Vagina (tissue), 2 donors: ENCODE measurements around the gene ETS2. TPM values are rescaled to one million over a fixed set of nuclear protein-coding genes. Genes with fewer than 3 reads are reported as not detected.
A peak's percentile ranks its signal among the peaks of the same experiment; 100 is the strongest.
"Not testable (repeated sequence)": the region's sequence is repeated elsewhere in the genome, so short reads cannot be mapped to it uniquely, and the experiment has no call there.

Experiments used
- DNase-seq, 2 donors: peaks; one replicate each; pipeline ENCODE4 v3.0.0-alpha.2; 2017; ENCODE audit errors: extremely low spot score in 2 of 2
- H3K27ac ChIP-seq: fragments of 200-600 bp; sonication (generic); one replicate; pipeline ENCODE4 v1.5.1; 2019
- H3K27me3 ChIP-seq: fragments of 200-600 bp; sonication (generic); one replicate; pipeline ENCODE4 v1.5.1; 2019
- H3K36me3 ChIP-seq, 2 donors: fragments of 200-600 bp; sonication (generic); one replicate each; pipeline ENCODE4 v1.5.1; 2017 to 2019
- H3K4me1 ChIP-seq: fragments of 200-600 bp; sonication (generic); one replicate; pipeline ENCODE4 v1.5.1; 2019
- H3K4me3 ChIP-seq, 2 donors: fragments of 200-600 bp; sonication (generic); 1 replicate in 1 of 2; 2 replicates in 1 of 2; pipeline ENCODE4 v1.5.1; 2016 to 2019
- H3K9me3 ChIP-seq: fragments of 200-600 bp; sonication (generic); one replicate; pipeline ENCODE4 v1.5.1; 2019
- POLR2A ChIP-seq, 2 donors: fragments of 450-650 bp; IDR thresholded peaks; one replicate each; pipeline ENCODE4 v1.6.1; 2017; ENCODE audit warnings: antibody characterized with exemption in 2 of 2, mild to moderate bottlenecking in 2 of 2, moderate library complexity in 2 of 2
- POLR2AphosphoS5 ChIP-seq, 2 donors: sonication (generic); formaldehyde crosslinking; IDR thresholded peaks; one replicate each; pipeline ENCODE4 v1.9.0; 2017; ENCODE audit warnings: antibody characterized with exemption in 2 of 2, mild to moderate bottlenecking in 2 of 2, low read depth in 1 of 2; ENCODE audit not compliant: insufficient read depth in 1 of 2
- intact Hi-C: fragments of 100-400 bp; cut with DNase I; formaldehyde crosslinking; loops from one replicate; pipeline ENCODE4 v1.15.1; 2023
- total RNA-seq: library from RNA; depleted of rRNA; stranded (reverse); fragments of >200 nt; gene quantifications from one replicate; pipeline ENCODE4 v1.2.3, GENCODE V29; 2016
- TF ChIP-seq, protein P1 (sequence below), 3 experiments: fragments of 450-650 bp in 2 of 3; fragments of 200-600 bp in 1 of 3; sonication (generic) in 1 of 3; IDR thresholded peaks; one replicate each; pipeline ENCODE4 v1.5.1; 2017 to 2019; ENCODE audit warnings: antibody characterized with exemption in 3 of 3, mild to moderate bottlenecking in 2 of 3, moderate library complexity in 2 of 3

ETS2 gene
- total RNA-seq, 1 donor from 2014 or later, result 134 TPM

- H3K27me3 ChIP-seq, result no peaks in the 10 kb centered on the region
- H3K27ac ChIP-seq, result no peak overlapping the region
- H3K9me3 ChIP-seq, result no peaks in the 10 kb centered on the region
- no peaks in the 10 kb centered on the region for H3K36me3 ChIP-seq
- peak; percentile 34 to 78 for DNase-seq
- intact Hi-C loops, result no loop called here
- TF ChIP-seq POLR2AphosphoS5 (IDR thresholded peaks at IDR 0.05; ENCODE audit: insufficient read depth in 1 of 2, low read depth in 1 of 2) (no peak), POLR2A (IDR thresholded peaks at IDR 0.05) (no peak)
- TF ChIP-seq, protein P1, sequence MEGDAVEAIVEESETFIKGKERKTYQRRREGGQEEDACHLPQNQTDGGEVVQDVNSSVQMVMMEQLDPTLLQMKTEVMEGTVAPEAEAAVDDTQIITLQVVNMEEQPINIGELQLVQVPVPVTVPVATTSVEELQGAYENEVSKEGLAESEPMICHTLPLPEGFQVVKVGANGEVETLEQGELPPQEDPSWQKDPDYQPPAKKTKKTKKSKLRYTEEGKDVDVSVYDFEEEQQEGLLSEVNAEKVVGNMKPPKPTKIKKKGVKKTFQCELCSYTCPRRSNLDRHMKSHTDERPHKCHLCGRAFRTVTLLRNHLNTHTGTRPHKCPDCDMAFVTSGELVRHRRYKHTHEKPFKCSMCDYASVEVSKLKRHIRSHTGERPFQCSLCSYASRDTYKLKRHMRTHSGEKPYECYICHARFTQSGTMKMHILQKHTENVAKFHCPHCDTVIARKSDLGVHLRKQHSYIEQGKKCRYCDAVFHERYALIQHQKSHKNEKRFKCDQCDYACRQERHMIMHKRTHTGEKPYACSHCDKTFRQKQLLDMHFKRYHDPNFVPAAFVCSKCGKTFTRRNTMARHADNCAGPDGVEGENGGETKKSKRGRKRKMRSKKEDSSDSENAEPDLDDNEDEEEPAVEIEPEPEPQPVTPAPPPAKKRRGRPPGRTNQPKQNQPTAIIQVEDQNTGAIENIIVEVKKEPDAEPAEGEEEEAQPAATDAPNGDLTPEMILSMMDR (IDR thresholded peaks at IDR 0.05), result no peak
- peaks cover 29% of the 10 kb centered on the region for H3K4me1 ChIP-seq
- H3K4me3 ChIP-seq, result no peak overlapping the region
Observed at GRCh38 chr21:38840456-38841300, 34.9 kb downstream of the ETS2 start.

DNA sequence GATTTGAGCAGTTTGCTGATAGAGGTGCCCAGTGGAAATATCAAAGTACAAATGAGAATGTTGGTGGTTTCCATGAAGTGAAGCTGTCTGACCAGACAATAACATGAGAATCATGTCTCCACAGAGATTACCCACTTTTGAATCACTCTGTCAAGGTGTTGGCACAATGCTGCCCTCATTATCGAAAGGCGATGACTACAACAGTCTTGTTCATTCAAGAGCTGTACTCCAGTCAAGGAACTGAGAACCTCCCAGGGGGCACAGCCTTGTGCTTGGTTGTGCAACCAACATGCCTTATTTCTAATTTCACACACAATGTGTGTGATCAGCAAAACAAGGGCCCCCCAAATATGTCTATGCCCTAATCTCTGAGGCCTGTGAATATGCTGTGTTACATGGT, 35.7 kb downstream of the ETS2 start:
- peak; percentile 52 to 80 for DNase-seq
- Histone ChIP-seq H3K4me1 (peaks cover 29% of the 10 kb centered on the region), H3K4me3 (no peak overlapping the region), H3K27me3 (no peaks in the 10 kb centered on the region), H3K9me3 (no peaks in the 10 kb centered on the region), H3K27ac (no peak overlapping the region), H3K36me3 (no peaks in the 10 kb centered on the region)
- intact Hi-C loops, result no loop called here
- TF ChIP-seq POLR2A (IDR thresholded peaks at IDR 0.05) (no peak), POLR2AphosphoS5 (IDR thresholded peaks at IDR 0.05; ENCODE audit: insufficient read depth in 1 of 2, low read depth in 1 of 2) (no peak)
- TF ChIP-seq, protein P1 (IDR thresholded peaks at IDR 0.05), result no peak

DNA sequence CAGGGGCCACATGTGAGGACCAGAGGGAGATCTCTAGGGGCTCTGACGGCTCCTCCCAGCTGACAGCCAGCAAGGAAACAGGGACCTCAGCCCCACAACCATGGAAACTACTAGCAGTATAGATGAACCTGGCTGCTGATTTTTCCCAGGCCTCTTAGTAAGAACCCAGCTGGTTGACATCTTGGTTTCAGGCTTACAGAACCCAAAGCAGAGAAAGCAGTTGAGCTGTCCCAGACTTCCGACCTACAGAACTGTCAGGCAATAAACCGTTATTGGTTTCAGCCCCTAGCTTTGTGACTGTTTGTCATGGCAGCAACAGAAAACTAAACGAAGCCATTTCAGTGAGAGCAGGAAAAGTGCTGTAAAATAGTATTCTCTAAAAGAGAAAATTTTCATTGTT, 36.4 kb downstream of the ETS2 start:
- TF ChIP-seq POLR2AphosphoS5 (IDR thresholded peaks at IDR 0.05; ENCODE audit: insufficient read depth in 1 of 2, low read depth in 1 of 2) (no peak), POLR2A (IDR thresholded peaks at IDR 0.05) (no peak)
- TF ChIP-seq, protein P1 (IDR thresholded peaks at IDR 0.05), result no peak
- H3K4me1 ChIP-seq, result peaks cover 30% of the 10 kb centered on the region
- H3K9me3 ChIP-seq, result no peaks in the 10 kb centered on the region
- intact Hi-C loops, result no loop called here
- no peak overlapping the region for H3K4me3 ChIP-seq
- no peaks in the 10 kb centered on the region for H3K36me3 ChIP-seq
- no peak overlapping the region for H3K27ac ChIP-seq
- peak in 1 of 2 donors; percentile 83 for DNase-seq
- H3K27me3 ChIP-seq, result no peaks in the 10 kb centered on the region

GRCh38 chr21:38843379-38843778, 37.6 kb downstream of the ETS2 start:
- TF ChIP-seq POLR2A (IDR thresholded peaks at IDR 0.05), result no peak
- TF ChIP-seq POLR2AphosphoS5 (IDR thresholded peaks at IDR 0.05; ENCODE audit: insufficient read depth in 1 of 2, low read depth in 1 of 2), result no peak
- Histone ChIP-seq H3K4me3 (no peak overlapping the region), H3K36me3 (no peaks in the 10 kb centered on the region), H3K4me1 (peaks cover 43% of the 10 kb centered on the region), H3K27me3 (no peaks in the 10 kb centered on the region), H3K27ac (no peak overlapping the region), H3K9me3 (no peaks in the 10 kb centered on the region)
- DNase-seq, result no peak
- intact Hi-C loops, result no loop called here

DNA sequence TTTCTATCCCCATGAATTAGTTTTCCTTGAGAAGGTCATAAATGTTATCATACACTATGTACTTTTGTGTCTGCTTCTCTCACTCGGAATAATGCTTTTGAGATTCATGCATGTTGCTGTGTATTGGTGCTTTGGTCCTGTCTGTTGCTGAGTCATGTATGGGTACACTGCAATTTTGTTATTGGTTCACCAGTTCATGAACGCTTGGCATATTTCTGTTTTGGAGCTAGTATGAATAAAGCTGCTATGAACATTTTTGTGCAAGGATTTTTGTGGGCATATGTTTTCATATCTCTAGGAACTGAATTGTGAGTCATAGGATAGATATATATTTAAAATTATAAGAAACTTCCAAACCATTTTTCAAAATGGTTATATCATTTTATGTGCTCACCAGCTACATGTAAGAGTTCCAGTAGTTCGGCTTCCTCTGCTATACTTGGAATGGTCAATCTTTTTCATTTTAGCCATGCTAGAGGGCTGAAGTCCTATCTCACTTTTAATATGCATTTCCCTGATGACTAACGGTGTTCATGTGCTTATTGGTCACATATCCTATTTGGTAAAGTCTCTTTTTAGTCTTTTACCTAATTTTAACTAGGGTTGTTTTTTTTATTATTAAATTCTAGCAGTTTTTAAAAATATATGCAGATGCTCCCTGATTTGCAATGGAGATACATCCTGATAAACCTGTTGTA, 38.2 kb downstream of the ETS2 start:
- intact Hi-C loops, result no loop called here
- TF ChIP-seq POLR2A (IDR thresholded peaks at IDR 0.05) (no peak), POLR2AphosphoS5 (IDR thresholded peaks at IDR 0.05; ENCODE audit: insufficient read depth in 1 of 2, low read depth in 1 of 2) (no peak)
- TF ChIP-seq, protein P1 (IDR thresholded peaks at IDR 0.05), result no peak

DNA sequence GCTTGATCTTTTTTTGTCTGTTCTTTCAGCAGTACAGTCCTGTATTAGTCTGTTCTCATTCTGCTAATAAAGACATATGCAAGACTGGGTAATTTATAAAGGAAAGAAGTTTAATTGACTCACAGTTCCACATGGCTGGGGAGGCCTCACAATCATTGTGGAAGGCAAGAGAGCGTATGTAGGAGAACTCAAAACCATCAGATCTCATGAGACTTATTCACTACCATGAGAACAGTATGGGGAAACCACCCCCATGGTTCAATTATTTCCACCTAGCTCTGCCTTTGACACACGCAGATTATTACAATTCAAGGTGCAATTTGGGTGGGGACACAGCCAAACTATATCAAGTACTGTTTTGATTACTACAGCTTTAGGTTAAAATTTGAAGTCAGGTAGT, 39.6 kb downstream of the ETS2 start:
- H3K27ac ChIP-seq, DNase-seq, intact Hi-C loops, H3K36me3 ChIP-seq, H3K4me3 ChIP-seq, H3K9me3 ChIP-seq, H3K27me3 ChIP-seq: not testable (repeated sequence)
- H3K4me1 ChIP-seq, result peaks cover 27% of the 10 kb centered on the region

More for the DNA sequence above, 38.2 kb downstream of the ETS2 start:
- Histone ChIP-seq H3K9me3 (no peaks in the 10 kb centered on the region), H3K4me1 (peaks cover 40% of the 10 kb centered on the region), H3K27ac (no peak overlapping the region), H3K4me3 (no peak overlapping the region), H3K36me3 (no peaks in the 10 kb centered on the region), H3K27me3 (no peaks in the 10 kb centered on the region)
- no peak for DNase-seq
